ENCODE measurements around the gene GALT. TPM values are rescaled to one million over a fixed set of nuclear protein-coding genes. Genes with fewer than 3 reads are reported as not detected.

GALT gene
- total and polyA plus RNA-seq, 2 of the 13 experiments (the other 11 are each of a cell fraction or from before 2014, with no cell fraction given), result 40.4 to 46.3 TPM

GRCh38 chr9:34633851-34634550, 12.5 kb upstream of the GALT start (continued):
- TF ChIP-seq NFE2L2 (IDR thresholded peaks at IDR 0.05; ENCODE audit: low read length) (no peak), ZNF460 (CRISPR knock-in tag; IDR thresholded peaks at IDR 0.05; ENCODE audit: borderline replicate concordance) (no peak), ZNF34 (CRISPR knock-in tag; IDR thresholded peaks at IDR 0.05; ENCODE audit: borderline replicate concordance) (no peak), PHB2 (IDR thresholded peaks at IDR 0.05; ENCODE audit: partially characterized antibody) (no peak), ZBTB44 (CRISPR knock-in tag; IDR thresholded peaks at IDR 0.05) (no peak), ZNF138 (CRISPR knock-in tag; IDR thresholded peaks at IDR 0.05; ENCODE audit: low read depth) (no peak), ZNF7 (CRISPR knock-in tag; IDR thresholded peaks at IDR 0.05) (no peak), PCBP2 (optimal IDR thresholded peaks at IDR 0.05; ENCODE audit: low read depth, low read length, poor library complexity, severe bottlenecking) (no peak), PAF1 (CRISPR knock-in tag; IDR thresholded peaks at IDR 0.05) (no peak), MEIS2 (CRISPR knock-in tag; IDR thresholded peaks at IDR 0.05) (no peak), SALL2 (CRISPR knock-in tag; IDR thresholded peaks at IDR 0.05) (no peak), POLR2A (IDR thresholded peaks at IDR 0.05; ENCODE audit: insufficient read depth in 1 of 2, low read depth in 2 of 2, low read length in 2 of 2) (no peak), GATAD1 (CRISPR knock-in tag; IDR thresholded peaks at IDR 0.05) (no peak), TCF7 (IDR thresholded peaks at IDR 0.05; ENCODE audit: low read depth) (no peak), ZFP37 (CRISPR knock-in tag; IDR thresholded peaks at IDR 0.05; ENCODE audit: borderline replicate concordance) (no peak), FOXK2 (IDR thresholded peaks at IDR 0.05) (no peak), ZNF142 (CRISPR knock-in tag; IDR thresholded peaks at IDR 0.05) (no peak), ZNF557 (CRISPR knock-in tag; IDR thresholded peaks at IDR 0.05) (no peak), ZNF253 (CRISPR knock-in tag; IDR thresholded peaks at IDR 0.05; ENCODE audit: borderline replicate concordance) (no peak)
- TF ChIP-seq, protein P1, sequence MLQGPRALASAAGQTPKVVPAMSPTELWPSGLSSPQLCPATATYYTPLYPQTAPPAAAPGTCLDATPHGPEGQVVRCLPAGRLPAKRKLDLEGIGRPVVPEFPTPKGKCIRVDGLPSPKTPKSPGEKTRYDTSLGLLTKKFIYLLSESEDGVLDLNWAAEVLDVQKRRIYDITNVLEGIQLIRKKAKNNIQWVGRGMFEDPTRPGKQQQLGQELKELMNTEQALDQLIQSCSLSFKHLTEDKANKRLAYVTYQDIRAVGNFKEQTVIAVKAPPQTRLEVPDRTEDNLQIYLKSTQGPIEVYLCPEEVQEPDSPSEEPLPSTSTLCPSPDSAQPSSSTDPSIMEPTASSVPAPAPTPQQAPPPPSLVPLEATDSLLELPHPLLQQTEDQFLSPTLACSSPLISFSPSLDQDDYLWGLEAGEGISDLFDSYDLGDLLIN (CRISPR knock-in tag; IDR thresholded peaks at IDR 0.05; ENCODE audit: borderline replicate concordance), result no peak
- TF ChIP-seq, protein P2, sequence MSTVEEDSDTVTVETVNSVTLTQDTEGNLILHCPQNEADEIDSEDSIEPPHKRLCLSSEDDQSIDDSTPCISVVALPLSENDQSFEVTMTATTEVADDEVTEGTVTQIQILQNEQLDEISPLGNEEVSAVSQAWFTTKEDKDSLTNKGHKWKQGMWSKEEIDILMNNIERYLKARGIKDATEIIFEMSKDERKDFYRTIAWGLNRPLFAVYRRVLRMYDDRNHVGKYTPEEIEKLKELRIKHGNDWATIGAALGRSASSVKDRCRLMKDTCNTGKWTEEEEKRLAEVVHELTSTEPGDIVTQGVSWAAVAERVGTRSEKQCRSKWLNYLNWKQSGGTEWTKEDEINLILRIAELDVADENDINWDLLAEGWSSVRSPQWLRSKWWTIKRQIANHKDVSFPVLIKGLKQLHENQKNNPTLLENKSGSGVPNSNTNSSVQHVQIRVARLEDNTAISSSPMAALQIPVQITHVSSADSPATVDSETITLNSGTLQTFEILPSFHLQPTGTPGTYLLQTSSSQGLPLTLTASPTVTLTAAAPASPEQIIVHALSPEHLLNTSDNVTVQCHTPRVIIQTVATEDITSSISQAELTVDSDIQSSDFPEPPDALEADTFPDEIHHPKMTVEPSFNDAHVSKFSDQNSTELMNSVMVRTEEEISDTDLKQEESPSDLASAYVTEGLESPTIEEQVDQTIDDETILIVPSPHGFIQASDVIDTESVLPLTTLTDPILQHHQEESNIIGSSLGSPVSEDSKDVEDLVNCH (CRISPR knock-in tag; IDR thresholded peaks at IDR 0.05), result no peak

All from HepG2 (cell line).